GM12892 (cell line): ENCODE data around the gene GDF9. TPM values are rescaled to one million over a fixed set of nuclear protein-coding genes. Genes with fewer than 3 reads are reported as not detected.
A peak's percentile ranks its signal among the peaks of the same experiment; 100 is the strongest.

Source experiments
- DNase-seq: peaks from one replicate; pipeline ENCODE4 v3.0.0; 2011; ENCODE audit not compliant: insufficient read length
- FAIRE-seq: peaks from 2 replicates; lab custom pipeline; 2011; peaks lifted over from hg19 to GRCh38; lab: Jason Lieb, UNC
- POLR2A ChIP-seq: IDR thresholded peaks from 2 replicates; pipeline ENCODE4 v1.6.1; 2011; ENCODE audit warnings: low read depth, low read length, control low read depth
- POLR2AphosphoS5 ChIP-seq: IDR thresholded peaks from 2 replicates; pipeline ENCODE4 v1.6.1; 2011; ENCODE audit warnings: low read depth, low read length, control low read depth
- TAF1 ChIP-seq: IDR thresholded peaks from 2 replicates; pipeline ENCODE4 v1.6.1; 2011; ENCODE audit warnings: low read depth, mild to moderate bottlenecking, control low read depth, low read length, borderline replicate concordance
- polyA plus RNA-seq: library from polyadenylated mRNA; unstranded; fragments of >200 nt; gene quantifications from one replicate; pipeline ENCODE4 v1.2.1, GENCODE V29; 2012; ENCODE audit warnings: missing spikeins, inconsistent platforms; ENCODE audit not compliant: missing spikeins

The GDF9 gene
- polyA plus RNA-seq: 0.68 TPM

GRCh38 chr5:132866342-132867045 is at the start of gene GDF9, which contains the start of gene UQCRQ:
Gene GDF9, minus strand, starts transcription at chr5:132866469. Its CDS starts 1,936 bp downstream, at chr5:132864533.
Gene UQCRQ, plus strand, starts transcription at chr5:132866642. Its CDS starts 240 bp downstream, at chr5:132866882.
- FAIRE-seq (peak; percentile 97), DNase-seq (peak; percentile 92)
- TF ChIP-seq TAF1 (peak; percentile 30; the same call in 1 of the 2 replicates), POLR2AphosphoS5 (peak; percentile 96), POLR2A (peak; percentile 98)

- no peak for DNase-seq
- TF ChIP-seq POLR2AphosphoS5 (no peak), POLR2A (no peak), TAF1 (no peak)
- FAIRE-seq: no peak
Measured at GRCh38 chr5:132915681-132916080, 49.4 kb upstream of the GDF9 start.

GRCh38 chr5:132909702-132910101 is 43.4 kb upstream of the GDF9 start:
- DNase-seq (no peak), FAIRE-seq (no peak)
- TF ChIP-seq TAF1 (no peak), POLR2A (no peak), POLR2AphosphoS5 (no peak)

- TF ChIP-seq POLR2AphosphoS5 (no peak), POLR2A (no peak), TAF1 (no peak)
- FAIRE-seq (no peak), DNase-seq (no peak)
Measured at GRCh38 chr5:132907161-132907560, 40.9 kb upstream of the GDF9 start.

GRCh38 chr5:132905938-132906337 is 39.7 kb upstream of the GDF9 start:
- DNase-seq (no peak), FAIRE-seq (no peak)
- TF ChIP-seq TAF1 (no peak), POLR2A (no peak), POLR2AphosphoS5 (no peak)

- DNase-seq (no peak), FAIRE-seq (no peak)
- TF ChIP-seq POLR2A (no peak), POLR2AphosphoS5 (no peak), TAF1 (no peak)
Measured at GRCh38 chr5:132901730-132902129, 35.5 kb upstream of the GDF9 start.

GRCh38 chr5:132901036-132901435 is 34.8 kb upstream of the GDF9 start:
- FAIRE-seq (no peak), DNase-seq (no peak)
- TF ChIP-seq POLR2A (no peak), TAF1 (no peak), POLR2AphosphoS5 (no peak)

- FAIRE-seq (no peak), DNase-seq (no peak)
- no peak for TF ChIP-seq POLR2AphosphoS5
- no peak for TF ChIP-seq POLR2A
- TF ChIP-seq TAF1: no peak
Measured at GRCh38 chr5:132898094-132898493, 31.8 kb upstream of the GDF9 start.

- DNase-seq (no peak), FAIRE-seq (no peak)
- TF ChIP-seq TAF1: no peak
- no peak for TF ChIP-seq POLR2AphosphoS5
- TF ChIP-seq POLR2A: no peak
Measured at GRCh38 chr5:132896685-132897084, 30.4 kb upstream of the GDF9 start.

GRCh38 chr5:132895719-132896305 is 29.5 kb upstream of the GDF9 start:
- no peak for DNase-seq
- no peak for FAIRE-seq
- TF ChIP-seq POLR2AphosphoS5: no peak
- no peak for TF ChIP-seq POLR2A
- no peak for TF ChIP-seq TAF1

GRCh38 chr5:132890817-132891216 is 24.5 kb upstream of the GDF9 start:
- DNase-seq (no peak), FAIRE-seq (no peak)
- TF ChIP-seq POLR2AphosphoS5: no peak
- no peak for TF ChIP-seq POLR2A
- no peak for TF ChIP-seq TAF1

GRCh38 chr5:132889501-132889900 is 23.2 kb upstream of the GDF9 start:
- DNase-seq (no peak), FAIRE-seq (no peak)
- no peak for TF ChIP-seq POLR2A
- no peak for TF ChIP-seq TAF1
- no peak for TF ChIP-seq POLR2AphosphoS5
